Upper lobe of right lung (tissue), 1 donor: Measurements from ENCODE around the gene RGS19. TPM values are rescaled to one million over a fixed set of nuclear protein-coding genes. Genes with fewer than 3 reads are reported as not detected.

Experiments
- ATAC-seq: fragments of 200-7000 bp; cut with Tn5 transposase; one replicate; pipeline ENCODE4 v1.9.1; 2020; ENCODE audit warnings: mild to moderate bottlenecking, moderate library complexity
- DNase-seq: peaks from one replicate; pipeline ENCODE4 v3.0.0-alpha.2; 2020
- H3K27ac ChIP-seq: fragments of 200-600 bp; one replicate; pipeline ENCODE4 v1.8.0; 2022
- H3K27me3 ChIP-seq: fragments of 200-600 bp; one replicate; pipeline ENCODE4 v1.8.0; 2022; ENCODE audit warnings: mild to moderate bottlenecking
- H3K36me3 ChIP-seq: fragments of 200-600 bp; one replicate; pipeline ENCODE4 v1.8.0; 2022
- H3K4me1 ChIP-seq: fragments of 200-600 bp; one replicate; pipeline ENCODE4 v1.8.0; 2022
- H3K4me3 ChIP-seq: fragments of 200-600 bp; one replicate; pipeline ENCODE4 v1.8.0; 2022; ENCODE audit warnings: mild to moderate bottlenecking
- H3K9me3 ChIP-seq: fragments of 200-600 bp; one replicate; pipeline ENCODE4 v1.8.0; 2022
- intact Hi-C: fragments of 100-400 bp; cut with DNase I; formaldehyde crosslinking; loops from one replicate; pipeline ENCODE4 v1.11.0; 2022
- total RNA-seq: library from RNA; stranded (reverse); fragmentation: NEBNext Ultra II Directional; extraction: Animal tissue kit (Norgen Biotek cat#: 25700); gene quantifications from one replicate; pipeline ENCODE4 v1.2.1, GENCODE V29; 2021
- TF ChIP-seq, protein P1 (sequence below): fragments of 200-600 bp; IDR thresholded peaks from one replicate; pipeline ENCODE4 v1.8.0; 2022; ENCODE audit warnings: antibody characterized with exemption
- donor health status: DM: no; HTN: yes; CAD: no; lungs with severe emphysema.

The RGS19 gene
- total RNA-seq, 1 donor from 2014 or later = 40.8 TPM

DNA sequence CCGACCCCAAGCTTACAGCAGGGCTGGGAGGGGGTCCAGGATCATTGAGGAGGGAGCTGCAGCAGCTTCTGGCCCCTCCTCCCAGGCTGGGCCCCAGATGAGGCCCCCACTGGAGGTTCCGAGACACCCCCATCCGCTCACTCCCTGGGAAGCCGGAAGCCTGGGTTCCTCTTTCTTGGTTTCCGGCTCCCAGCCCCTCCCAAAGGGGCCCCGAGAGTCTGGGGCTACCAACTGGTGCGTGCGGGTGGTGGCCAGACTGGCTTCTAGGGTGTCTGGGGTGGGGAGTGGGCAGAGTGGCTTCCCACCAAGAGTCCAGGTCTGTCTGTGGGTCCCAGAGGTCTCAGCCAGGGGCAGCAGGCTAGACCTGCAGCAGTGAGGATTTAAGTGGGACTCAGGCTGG, 2.2 kb downstream of the RGS19 start:
- H3K9me3 ChIP-seq = no peaks in the 10 kb centered on the region
- H3K4me3 ChIP-seq = peak overlapping the region; percentile 71
- peak overlapping the region; percentile 83 for H3K27ac ChIP-seq
- DNase-seq = no peak
- peak; percentile 30 for ATAC-seq
- intact Hi-C loops = no loop called here
- H3K27me3 ChIP-seq = no peaks in the 10 kb centered on the region
- H3K36me3 ChIP-seq = peaks cover 15% of the 10 kb centered on the region
- peaks cover 17% of the 10 kb centered on the region for H3K4me1 ChIP-seq
- TF ChIP-seq, protein P1, sequence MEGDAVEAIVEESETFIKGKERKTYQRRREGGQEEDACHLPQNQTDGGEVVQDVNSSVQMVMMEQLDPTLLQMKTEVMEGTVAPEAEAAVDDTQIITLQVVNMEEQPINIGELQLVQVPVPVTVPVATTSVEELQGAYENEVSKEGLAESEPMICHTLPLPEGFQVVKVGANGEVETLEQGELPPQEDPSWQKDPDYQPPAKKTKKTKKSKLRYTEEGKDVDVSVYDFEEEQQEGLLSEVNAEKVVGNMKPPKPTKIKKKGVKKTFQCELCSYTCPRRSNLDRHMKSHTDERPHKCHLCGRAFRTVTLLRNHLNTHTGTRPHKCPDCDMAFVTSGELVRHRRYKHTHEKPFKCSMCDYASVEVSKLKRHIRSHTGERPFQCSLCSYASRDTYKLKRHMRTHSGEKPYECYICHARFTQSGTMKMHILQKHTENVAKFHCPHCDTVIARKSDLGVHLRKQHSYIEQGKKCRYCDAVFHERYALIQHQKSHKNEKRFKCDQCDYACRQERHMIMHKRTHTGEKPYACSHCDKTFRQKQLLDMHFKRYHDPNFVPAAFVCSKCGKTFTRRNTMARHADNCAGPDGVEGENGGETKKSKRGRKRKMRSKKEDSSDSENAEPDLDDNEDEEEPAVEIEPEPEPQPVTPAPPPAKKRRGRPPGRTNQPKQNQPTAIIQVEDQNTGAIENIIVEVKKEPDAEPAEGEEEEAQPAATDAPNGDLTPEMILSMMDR = no peak

GRCh38 chr20:64076061-64076997, 3.0 kb downstream of the RGS19 start:
- H3K36me3 ChIP-seq = peaks cover 15% of the 10 kb centered on the region
- ATAC-seq (no peak), DNase-seq (no peak)
- no peaks in the 10 kb centered on the region for H3K9me3 ChIP-seq
- peak overlapping the region; percentile 83 for H3K27ac ChIP-seq
- intact Hi-C loops = no loop called here
- TF ChIP-seq, protein P1 = no peak
- H3K27me3 ChIP-seq = no peaks in the 10 kb centered on the region
- H3K4me3 ChIP-seq = peak overlapping the region; percentile 71
- peaks cover 17% of the 10 kb centered on the region for H3K4me1 ChIP-seq

DNA sequence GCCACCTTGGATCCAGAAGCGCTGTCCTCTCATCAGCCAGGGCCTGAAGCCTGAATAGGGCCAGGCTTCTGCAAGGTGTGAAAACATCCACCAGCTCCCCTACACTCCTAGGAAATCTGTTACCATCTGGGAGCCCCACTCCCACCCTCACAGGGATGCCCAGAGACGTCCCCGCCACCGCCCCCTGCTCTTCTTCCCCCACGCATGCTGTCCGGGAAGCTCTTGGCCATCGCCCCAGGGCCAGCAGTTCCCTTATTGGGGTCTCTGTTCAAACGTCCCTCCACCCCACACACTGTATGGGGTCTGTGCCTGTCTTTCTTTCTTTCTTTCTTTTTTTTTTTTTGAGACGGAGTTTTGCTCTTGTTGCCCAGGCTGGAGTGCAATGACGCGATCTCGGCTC, 3.8 kb downstream of the RGS19 start:
- TF ChIP-seq, protein P1 = no peak
- Histone ChIP-seq H3K27ac (no peak overlapping the region), H3K4me1 (peaks cover 17% of the 10 kb centered on the region), H3K9me3 (no peaks in the 10 kb centered on the region), H3K36me3 (peaks cover 15% of the 10 kb centered on the region), H3K4me3 (no peak overlapping the region), H3K27me3 (no peaks in the 10 kb centered on the region)
- no peak for ATAC-seq
- intact Hi-C loops = no loop called here
- no peak for DNase-seq

DNA sequence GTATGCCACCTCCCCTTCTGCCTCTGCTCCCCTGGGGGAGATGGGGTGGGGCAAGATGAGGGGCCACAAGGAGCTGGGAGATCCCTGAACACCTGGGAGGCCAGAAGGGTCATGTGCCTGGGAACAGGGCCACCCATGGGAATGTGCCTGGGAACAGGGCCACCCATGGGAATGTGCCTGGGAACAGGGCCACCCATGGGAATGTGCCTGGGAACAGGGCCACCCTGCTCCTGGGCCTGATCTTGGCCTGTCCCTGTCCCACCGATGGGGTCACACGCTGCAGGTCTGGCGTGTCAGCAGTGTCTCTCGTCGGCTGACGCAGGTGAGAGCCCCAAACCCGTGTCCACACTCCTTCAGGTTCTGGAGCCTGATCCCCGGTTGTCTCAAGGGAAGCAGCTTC, 4.4 kb downstream of the RGS19 start:
- TF ChIP-seq, protein P1 = no peak

DNA sequence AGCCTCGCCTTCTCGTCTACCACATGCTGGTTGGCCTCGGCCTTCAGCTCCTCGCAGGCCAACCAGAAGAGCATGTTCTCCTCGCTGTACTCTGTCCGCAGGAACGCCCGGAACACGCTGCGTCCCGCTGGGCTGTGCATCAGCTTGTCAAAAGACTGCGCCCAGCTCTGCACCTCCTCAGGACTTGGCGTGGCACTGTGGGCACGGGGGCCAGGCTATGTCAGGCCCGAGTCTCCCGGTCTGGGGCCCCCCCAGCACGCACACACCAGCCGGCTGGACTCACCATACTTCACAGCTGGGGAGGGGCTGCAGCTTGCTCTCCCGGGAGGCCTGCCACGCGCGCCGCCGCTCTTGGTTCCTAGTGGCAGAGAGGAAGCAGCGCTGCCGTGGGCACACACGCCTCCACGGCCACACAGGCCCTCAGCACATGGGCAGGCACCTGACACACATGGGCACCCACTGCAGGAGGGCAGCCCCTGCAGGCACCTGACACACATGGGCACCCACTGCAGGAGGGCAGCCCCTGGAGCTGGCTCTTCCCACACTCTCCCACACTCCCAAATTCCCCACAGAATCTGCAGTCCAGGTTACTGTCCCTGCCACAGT, 5.0 kb downstream of the RGS19 start:
- no peak for ATAC-seq
- intact Hi-C loops = no loop called here
- TF ChIP-seq, protein P1 = no peak
- Histone ChIP-seq H3K36me3 (peaks cover 15% of the 10 kb centered on the region), H3K27me3 (no peaks in the 10 kb centered on the region), H3K4me3 (no peak overlapping the region), H3K4me1 (peaks cover 15% of the 10 kb centered on the region), H3K9me3 (no peaks in the 10 kb centered on the region), H3K27ac (no peak overlapping the region)
- no peak for DNase-seq

More for the DNA sequence above, 4.4 kb downstream of the RGS19 start:
- Histone ChIP-seq H3K27me3 (no peaks in the 10 kb centered on the region), H3K4me3 (no peak overlapping the region), H3K27ac (no peak overlapping the region), H3K36me3 (peaks cover 15% of the 10 kb centered on the region), H3K9me3 (no peaks in the 10 kb centered on the region), H3K4me1 (peaks cover 17% of the 10 kb centered on the region)
- intact Hi-C loops = no loop called here
- DNase-seq = no peak
- ATAC-seq = no peak
